ENCODE results near the gene MLXIP.

The MLXIP gene

DNA sequence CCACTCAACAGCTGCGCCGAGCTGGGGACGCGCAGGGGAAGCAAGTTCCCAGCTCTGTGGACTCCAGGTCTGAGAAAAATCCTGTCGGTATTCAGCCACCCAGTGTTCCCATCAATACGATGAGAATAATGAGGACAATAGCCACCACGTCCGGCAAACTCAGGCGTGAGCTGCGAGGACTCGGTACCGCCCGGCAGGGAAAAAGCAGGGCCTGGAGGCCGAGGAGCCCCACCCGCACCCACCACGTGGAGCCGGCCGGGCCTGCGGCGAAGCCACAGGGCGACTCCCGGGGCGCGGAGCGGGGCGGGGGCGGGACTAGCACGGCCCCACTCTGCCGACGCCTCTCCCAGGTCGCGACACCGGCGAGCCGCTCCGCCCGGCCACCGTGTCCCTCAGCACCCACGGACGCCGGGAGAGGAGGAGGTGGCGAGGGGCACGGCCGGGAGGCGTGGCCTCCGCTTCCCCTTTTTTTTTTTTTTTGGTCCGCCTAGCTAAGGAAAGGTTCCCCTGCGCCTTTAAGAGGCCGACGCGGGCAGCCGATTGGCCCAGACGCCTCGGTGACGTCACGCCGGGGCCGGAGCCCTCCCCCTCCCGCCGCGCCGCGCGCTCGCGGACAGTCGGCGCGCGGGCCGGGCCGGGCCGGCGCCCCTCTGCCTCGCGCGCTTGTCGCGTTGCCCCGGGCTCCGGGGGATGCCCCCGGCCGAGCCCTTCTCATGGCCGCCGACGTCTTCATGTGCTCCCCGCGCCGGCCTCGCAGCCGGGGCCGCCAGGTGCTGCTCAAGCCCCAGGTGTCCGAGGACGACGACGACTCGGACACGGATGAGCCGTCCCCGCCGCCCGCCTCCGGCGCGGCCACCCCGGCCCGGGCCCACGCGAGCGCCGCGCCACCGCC, at the start of gene MLXIP (continued):
- TF ChIP-seq, protein P1, sequence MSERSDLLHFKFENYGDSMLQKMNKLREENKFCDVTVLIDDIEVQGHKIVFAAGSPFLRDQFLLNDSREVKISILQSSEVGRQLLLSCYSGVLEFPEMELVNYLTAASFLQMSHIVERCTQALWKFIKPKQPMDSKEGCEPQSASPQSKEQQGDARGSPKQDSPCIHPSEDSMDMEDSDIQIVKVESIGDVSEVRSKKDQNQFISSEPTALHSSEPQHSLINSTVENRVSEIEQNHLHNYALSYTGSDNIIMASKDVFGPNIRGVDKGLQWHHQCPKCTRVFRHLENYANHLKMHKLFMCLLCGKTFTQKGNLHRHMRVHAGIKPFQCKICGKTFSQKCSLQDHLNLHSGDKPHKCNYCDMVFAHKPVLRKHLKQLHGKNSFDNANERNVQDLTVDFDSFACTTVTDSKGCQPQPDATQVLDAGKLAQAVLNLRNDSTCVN (tag by site-specific recombination; optimal IDR thresholded peaks at IDR 0.05), result peak; percentile 59
- TF ChIP-seq ZNF366 (tag by site-specific recombination; conservative IDR thresholded peaks at IDR 0.05) (no peak), ZNF341 (tag by site-specific recombination; IDR thresholded peaks at IDR 0.05; ENCODE audit: low read depth) (0 out of 2 replicates have a peak, but pooled peaks have one; percentile 15), KLF1 (tag by site-specific recombination; IDR thresholded peaks at IDR 0.05) (peak; percentile 79), ZNF558 (tag by site-specific recombination; IDR thresholded peaks at IDR 0.05) (no peak), ZNF184 (tag by site-specific recombination; IDR thresholded peaks at IDR 0.05) (peak; percentile 26; the same call in 1 of the 2 replicates), ZNF121 (tag by site-specific recombination; IDR thresholded peaks at IDR 0.05) (peak; percentile 85), ZNF843 (tag by site-specific recombination; IDR thresholded peaks at IDR 0.05) (0 out of 2 replicates have a peak, but pooled peaks have one; percentile 19), ZNF132 (tag by site-specific recombination; IDR thresholded peaks at IDR 0.05; ENCODE audit: borderline replicate concordance) (no peak), YY1 (tag by site-specific recombination; IDR thresholded peaks at IDR 0.05) (no peak), ZEB2 (tag by site-specific recombination; IDR thresholded peaks at IDR 0.05) (peak; percentile 62), GFI1B (tag by site-specific recombination; IDR thresholded peaks at IDR 0.05) (no peak), ZBTB21 (tag by site-specific recombination; IDR thresholded peaks at IDR 0.05) (peak; percentile 77; the same call in 1 of the 2 replicates), ZNF610 (tag by site-specific recombination; IDR thresholded peaks at IDR 0.05; ENCODE audit: borderline replicate concordance) (peak; percentile 89; the same call in 1 of the 2 replicates), ZNF623 (tag by site-specific recombination; IDR thresholded peaks at IDR 0.05) (no peak), ZXDB (tag by site-specific recombination; IDR thresholded peaks at IDR 0.05) (peak; percentile 56), ZNF660 (tag by site-specific recombination; IDR thresholded peaks at IDR 0.05) (peak; percentile 42; the same call in 1 of the 2 replicates), ZNF76 (tag by site-specific recombination; IDR thresholded peaks at IDR 0.05; ENCODE audit: borderline replicate concordance, low read depth) (peak; percentile 18; the same call in 1 of the 2 replicates), ZNF629 (tag by site-specific recombination; IDR thresholded peaks at IDR 0.05) (peak; percentile 80), ZNF362 (tag by site-specific recombination; IDR thresholded peaks at IDR 0.05) (no peak; the same call in none of the 2 replicates), ZBTB8A (tag by site-specific recombination; IDR thresholded peaks at IDR 0.05) (peak; percentile 77), ZBTB7A (tag by site-specific recombination; IDR thresholded peaks at IDR 0.05; ENCODE audit: low read depth) (no peak), ZNF560 (tag by site-specific recombination; IDR thresholded peaks at IDR 0.05; ENCODE audit: borderline replicate concordance) (no peak), ZNF513 (tag by site-specific recombination; IDR thresholded peaks at IDR 0.05) (no peak), ZNF404 (tag by site-specific recombination; IDR thresholded peaks at IDR 0.05) (no peak), ZNF16 (tag by site-specific recombination; IDR thresholded peaks at IDR 0.05; ENCODE audit: low read depth) (no peak)
- TF ChIP-seq, protein P2, sequence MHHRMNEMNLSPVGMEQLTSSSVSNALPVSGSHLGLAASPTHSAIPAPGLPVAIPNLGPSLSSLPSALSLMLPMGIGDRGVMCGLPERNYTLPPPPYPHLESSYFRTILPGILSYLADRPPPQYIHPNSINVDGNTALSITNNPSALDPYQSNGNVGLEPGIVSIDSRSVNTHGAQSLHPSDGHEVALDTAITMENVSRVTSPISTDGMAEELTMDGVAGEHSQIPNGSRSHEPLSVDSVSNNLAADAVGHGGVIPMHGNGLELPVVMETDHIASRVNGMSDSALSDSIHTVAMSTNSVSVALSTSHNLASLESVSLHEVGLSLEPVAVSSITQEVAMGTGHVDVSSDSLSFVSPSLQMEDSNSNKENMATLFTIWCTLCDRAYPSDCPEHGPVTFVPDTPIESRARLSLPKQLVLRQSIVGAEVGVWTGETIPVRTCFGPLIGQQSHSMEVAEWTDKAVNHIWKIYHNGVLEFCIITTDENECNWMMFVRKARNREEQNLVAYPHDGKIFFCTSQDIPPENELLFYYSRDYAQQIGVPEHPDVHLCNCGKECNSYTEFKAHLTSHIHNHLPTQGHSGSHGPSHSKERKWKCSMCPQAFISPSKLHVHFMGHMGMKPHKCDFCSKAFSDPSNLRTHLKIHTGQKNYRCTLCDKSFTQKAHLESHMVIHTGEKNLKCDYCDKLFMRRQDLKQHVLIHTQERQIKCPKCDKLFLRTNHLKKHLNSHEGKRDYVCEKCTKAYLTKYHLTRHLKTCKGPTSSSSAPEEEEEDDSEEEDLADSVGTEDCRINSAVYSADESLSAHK (tag by site-specific recombination; IDR thresholded peaks at IDR 0.05), result no peak
- TF ChIP-seq, protein P3, sequence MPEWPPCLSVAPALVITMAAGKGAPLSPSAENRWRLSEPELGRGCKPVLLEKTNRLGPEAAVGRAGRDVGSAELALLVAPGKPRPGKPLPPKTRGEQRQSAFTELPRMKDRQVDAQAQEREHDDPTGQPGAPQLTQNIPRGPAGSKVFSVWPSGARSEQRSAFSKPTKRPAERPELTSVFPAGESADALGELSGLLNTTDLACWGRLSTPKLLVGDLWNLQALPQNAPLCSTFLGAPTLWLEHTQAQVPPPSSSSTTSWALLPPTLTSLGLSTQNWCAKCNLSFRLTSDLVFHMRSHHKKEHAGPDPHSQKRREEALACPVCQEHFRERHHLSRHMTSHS (tag by site-specific recombination; IDR thresholded peaks at IDR 0.05), result no peak
- TF ChIP-seq, protein P4, sequence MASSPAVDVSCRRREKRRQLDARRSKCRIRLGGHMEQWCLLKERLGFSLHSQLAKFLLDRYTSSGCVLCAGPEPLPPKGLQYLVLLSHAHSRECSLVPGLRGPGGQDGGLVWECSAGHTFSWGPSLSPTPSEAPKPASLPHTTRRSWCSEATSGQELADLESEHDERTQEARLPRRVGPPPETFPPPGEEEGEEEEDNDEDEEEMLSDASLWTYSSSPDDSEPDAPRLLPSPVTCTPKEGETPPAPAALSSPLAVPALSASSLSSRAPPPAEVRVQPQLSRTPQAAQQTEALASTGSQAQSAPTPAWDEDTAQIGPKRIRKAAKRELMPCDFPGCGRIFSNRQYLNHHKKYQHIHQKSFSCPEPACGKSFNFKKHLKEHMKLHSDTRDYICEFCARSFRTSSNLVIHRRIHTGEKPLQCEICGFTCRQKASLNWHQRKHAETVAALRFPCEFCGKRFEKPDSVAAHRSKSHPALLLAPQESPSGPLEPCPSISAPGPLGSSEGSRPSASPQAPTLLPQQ (tag by site-specific recombination; IDR thresholded peaks at IDR 0.05), result peak; percentile 96

Data from HEK293 (cell line).